ENCODE results near the gene NFIC.

NFIC gene

DNA sequence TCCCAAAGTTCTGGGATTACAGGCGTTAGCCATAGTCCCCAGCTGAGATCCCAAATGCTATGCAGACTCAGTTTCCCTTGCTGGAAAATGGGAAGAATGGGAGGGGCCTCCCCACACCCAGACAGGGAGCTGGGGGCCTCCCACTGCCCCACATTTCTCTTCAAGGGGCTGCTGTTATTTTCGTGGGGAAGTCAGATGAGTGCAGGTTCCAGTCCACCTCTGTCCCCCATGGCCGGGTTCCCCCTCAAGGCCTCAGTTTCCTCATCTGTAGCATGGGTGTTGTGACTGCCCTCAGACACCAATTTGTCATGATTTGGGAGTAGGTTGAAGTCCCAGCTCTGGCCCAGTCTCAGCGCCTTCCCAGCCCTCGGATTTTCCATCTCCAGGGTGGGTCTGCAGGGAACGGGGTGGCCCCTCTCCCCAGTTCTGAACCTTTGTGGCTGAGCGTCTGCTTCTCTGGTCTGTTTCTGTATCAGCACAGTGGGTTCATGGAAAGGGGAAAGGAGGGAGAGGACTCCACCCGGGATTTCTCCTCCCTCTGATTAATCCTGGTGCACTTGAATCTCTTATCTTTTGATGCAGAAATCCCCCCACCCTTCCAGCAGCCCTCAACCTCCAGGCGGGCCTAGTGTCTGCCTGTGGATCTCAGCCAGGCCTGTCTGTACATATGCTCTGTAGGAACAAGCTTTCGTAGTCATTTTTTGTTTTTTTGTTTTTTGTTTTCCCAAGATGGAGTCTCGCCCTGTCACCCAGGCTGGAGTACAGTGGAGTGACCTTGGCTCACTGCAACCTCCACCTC, 12.2 kb downstream of the NFIC start:
- no peak overlapping the region for H3K4me3 ChIP-seq (ENCODE audit: low read length)
- no peak for DNase-seq (ENCODE audit: low read depth)
- TF ChIP-seq, protein P1, sequence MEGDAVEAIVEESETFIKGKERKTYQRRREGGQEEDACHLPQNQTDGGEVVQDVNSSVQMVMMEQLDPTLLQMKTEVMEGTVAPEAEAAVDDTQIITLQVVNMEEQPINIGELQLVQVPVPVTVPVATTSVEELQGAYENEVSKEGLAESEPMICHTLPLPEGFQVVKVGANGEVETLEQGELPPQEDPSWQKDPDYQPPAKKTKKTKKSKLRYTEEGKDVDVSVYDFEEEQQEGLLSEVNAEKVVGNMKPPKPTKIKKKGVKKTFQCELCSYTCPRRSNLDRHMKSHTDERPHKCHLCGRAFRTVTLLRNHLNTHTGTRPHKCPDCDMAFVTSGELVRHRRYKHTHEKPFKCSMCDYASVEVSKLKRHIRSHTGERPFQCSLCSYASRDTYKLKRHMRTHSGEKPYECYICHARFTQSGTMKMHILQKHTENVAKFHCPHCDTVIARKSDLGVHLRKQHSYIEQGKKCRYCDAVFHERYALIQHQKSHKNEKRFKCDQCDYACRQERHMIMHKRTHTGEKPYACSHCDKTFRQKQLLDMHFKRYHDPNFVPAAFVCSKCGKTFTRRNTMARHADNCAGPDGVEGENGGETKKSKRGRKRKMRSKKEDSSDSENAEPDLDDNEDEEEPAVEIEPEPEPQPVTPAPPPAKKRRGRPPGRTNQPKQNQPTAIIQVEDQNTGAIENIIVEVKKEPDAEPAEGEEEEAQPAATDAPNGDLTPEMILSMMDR (IDR thresholded peaks at IDR 0.05; ENCODE audit: insufficient read depth, low read depth, low read length, missing control alignments): no peak

DNA sequence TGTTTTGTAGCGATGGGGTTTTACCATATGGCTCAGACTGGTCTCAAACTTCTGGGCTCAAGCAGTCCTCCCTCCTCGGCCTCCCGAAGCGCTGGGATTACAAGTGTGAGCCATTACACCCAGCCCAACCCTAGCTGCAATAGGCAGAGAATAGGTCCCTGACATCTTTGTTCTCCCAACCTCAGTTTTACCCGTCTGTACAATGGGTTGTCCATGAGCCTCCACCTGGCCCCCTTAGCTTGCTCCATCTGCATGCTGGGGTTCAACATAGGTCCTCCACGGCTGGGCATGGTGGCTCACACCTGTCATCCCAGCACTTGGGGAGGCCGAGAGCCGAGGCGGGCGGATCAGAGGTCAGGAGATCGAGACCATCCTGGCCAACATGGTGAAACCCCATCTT, 14.4 kb downstream of the NFIC start:
- DNase-seq (ENCODE audit: low read depth): no peak
- no peak overlapping the region for H3K4me3 ChIP-seq (ENCODE audit: low read length)
- TF ChIP-seq, protein P1 (IDR thresholded peaks at IDR 0.05; ENCODE audit: insufficient read depth, low read depth, low read length, missing control alignments): no peak

DNA sequence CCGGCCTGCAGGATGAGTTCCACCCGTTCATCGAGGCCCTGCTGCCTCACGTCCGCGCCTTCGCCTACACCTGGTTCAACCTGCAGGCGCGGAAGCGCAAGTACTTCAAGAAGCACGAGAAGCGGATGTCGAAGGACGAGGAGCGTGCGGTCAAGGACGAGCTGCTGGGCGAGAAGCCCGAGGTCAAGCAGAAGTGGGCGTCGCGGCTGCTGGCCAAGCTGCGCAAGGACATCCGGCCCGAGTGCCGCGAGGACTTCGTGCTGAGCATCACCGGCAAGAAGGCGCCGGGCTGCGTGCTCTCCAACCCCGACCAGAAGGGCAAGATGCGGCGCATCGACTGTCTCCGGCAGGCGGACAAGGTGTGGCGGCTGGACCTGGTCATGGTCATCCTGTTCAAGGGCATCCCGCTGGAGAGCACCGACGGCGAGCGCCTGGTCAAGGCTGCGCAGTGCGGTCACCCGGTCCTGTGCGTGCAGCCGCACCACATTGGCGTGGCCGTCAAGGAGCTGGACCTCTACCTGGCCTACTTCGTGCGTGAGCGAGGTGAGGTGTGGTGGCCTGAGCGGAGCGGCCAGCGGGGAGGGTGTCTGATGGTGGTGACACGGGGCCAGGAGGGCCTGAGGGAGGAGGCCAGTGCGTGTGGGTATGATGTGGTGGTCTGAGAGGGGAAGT, 15.5 kb downstream of the NFIC start:
- no peak overlapping the region for H3K4me3 ChIP-seq (ENCODE audit: low read length)

DNA sequence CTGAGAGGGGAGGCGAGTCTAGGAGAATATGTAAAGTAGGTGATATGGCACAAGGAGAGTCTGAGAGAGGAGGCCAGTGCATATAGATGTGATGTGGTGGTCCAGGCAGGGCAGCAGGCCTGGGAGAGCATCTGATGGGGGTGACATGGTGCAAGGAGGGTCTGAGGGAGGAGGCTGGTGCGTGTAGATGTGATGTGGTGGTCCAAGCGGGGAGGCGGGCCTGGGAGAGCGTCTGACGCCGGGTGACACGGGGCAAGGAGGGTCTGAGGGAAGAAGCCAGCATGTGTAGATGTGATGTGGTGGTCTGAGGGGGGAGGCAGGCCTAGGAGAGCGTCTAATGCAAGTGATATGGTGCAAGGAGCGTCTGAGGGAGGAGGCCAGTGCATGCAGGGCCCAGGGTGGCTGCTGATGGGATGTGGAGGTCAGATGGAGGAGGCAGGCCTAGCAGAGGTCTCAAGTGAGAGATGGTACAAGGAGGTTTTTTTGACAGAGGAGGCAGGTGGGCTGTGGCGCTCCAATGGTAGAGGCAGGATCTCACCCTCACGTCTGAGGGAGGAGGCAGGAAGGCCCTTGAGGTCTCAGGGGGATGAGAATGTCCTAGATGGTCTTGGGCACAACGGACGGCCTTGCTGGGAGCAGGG, 16.2 kb downstream of the NFIC start:
- no peak overlapping the region for H3K4me3 ChIP-seq (ENCODE audit: low read length)
- TF ChIP-seq, protein P1 (IDR thresholded peaks at IDR 0.05; ENCODE audit: insufficient read depth, low read depth, low read length, missing control alignments): no peak
- no peak for DNase-seq (ENCODE audit: low read depth)

More for the DNA sequence above, 15.5 kb downstream of the NFIC start:
- DNase-seq (ENCODE audit: low read depth): no peak
- TF ChIP-seq, protein P1 (IDR thresholded peaks at IDR 0.05; ENCODE audit: insufficient read depth, low read depth, low read length, missing control alignments): no peak

DNA sequence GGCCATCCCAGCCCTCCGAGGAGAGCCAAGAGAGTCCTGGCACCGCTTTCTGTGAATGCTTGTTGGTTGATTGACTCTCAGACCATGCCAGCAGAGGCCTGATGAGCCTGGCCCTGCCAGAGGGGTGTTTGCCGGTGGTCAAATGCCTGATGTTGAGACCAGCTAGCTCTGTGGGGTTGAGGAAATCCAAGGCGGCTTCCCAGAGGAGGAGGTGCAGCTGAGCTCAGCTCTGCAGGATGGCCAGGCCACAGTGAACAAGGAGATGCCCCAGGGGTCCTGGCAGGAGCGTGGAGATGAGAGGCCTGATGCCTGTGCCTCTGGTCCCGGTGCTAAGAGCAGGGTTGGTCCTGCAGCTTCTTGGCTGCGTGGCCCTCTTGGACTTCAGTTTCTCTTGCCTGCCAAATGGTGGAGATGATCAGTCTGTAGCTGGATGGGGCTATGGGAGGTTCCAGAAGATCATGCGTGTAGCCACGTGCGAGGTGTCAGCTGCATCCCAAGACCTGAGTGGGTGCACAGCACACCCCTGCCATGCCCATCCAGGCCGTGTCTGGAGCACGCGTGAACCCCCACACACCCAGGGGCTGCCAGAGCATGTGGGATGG, 16.8 kb downstream of the NFIC start:
- H3K4me3 ChIP-seq (ENCODE audit: low read length): no peak overlapping the region
- TF ChIP-seq, protein P1 (IDR thresholded peaks at IDR 0.05; ENCODE audit: insufficient read depth, low read depth, low read length, missing control alignments): no peak
- DNase-seq (ENCODE audit: low read depth): no peak

DNA sequence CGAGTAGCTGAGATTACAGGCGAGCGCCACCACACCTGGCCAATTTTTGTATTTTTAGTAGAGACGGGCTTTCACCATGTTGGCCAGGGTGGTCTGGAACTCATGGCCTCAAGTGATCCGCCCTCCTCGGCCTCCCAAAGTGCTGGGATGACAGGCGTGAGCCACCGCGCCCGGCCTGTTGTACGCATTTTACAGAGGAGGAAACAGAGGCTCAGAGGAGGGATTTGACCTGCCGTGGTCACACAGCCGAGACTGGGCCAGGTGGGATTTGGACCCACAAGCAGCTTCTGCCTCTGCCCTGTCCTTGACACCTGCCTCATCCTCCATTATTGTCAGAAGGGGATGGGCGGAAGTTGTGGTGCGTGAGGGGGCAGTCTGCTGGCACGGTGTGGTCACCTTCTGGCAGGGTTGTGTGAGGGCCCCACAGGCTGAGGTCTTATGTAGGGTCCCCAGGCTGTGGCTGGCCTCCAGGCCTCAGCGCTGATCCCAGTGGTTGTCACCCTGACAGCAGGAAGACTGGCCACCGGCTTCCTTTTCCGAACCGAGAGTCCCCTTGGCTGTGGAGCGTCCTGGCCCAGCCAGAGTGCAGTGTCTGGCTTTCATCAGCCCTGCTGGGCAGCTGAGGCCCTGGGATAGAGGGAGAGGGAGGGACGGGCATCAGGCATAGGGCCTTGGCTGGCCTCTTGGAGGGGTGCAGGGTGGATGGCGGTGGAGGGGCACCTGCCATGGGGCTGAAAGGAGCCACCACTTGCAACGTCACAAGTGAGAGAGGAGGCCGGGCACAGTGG, 20.3 kb downstream of the NFIC start:
- DNase-seq (ENCODE audit: low read depth): no peak
- H3K4me3 ChIP-seq (ENCODE audit: low read length): no peak overlapping the region
- TF ChIP-seq, protein P1 (IDR thresholded peaks at IDR 0.05; ENCODE audit: insufficient read depth, low read depth, low read length, missing control alignments): no peak

All from epithelial cell of esophagus (primary cell).